Parathyroid adenoma (tissue), 2 donors: ENCODE results near the gene TMEM132D.

Experiments used
- H2AFZ ChIP-seq: fragments of 300-600 bp; sonication (generic); one replicate; pipeline ENCODE4 v1.7.0; 2017; ENCODE audit warnings: antibody characterized with exemption, mild to moderate bottlenecking
- H3K27ac ChIP-seq: fragments of 300-600 bp; sonication (generic); one replicate; pipeline ENCODE4 v1.7.0; 2017
- H3K27me3 ChIP-seq: fragments of 300-600 bp; sonication (generic); one replicate; pipeline ENCODE4 v1.7.0; 2017; ENCODE audit warnings: low read length; ENCODE audit not compliant: control insufficient read depth, insufficient read depth
- H3K36me3 ChIP-seq: fragments of 300-600 bp; sonication (generic); one replicate; pipeline ENCODE4 v1.7.0; 2017; ENCODE audit warnings: low read length; ENCODE audit not compliant: control insufficient read depth, insufficient read depth
- H3K4me1 ChIP-seq: fragments of 300-600 bp; sonication (generic); one replicate; pipeline ENCODE4 v1.7.0; 2017; ENCODE audit warnings: control low read depth
- H3K4me2 ChIP-seq: fragments of 300-600 bp; sonication (generic); one replicate; pipeline ENCODE4 v1.7.0; 2017; ENCODE audit warnings: low read length
- H3K4me3 ChIP-seq: fragments of 300-600 bp; sonication (generic); one replicate; pipeline ENCODE4 v1.7.0; 2017; ENCODE audit warnings: low read depth, low read length
- H3K79me2 ChIP-seq: fragments of 300-600 bp; sonication (generic); one replicate; pipeline ENCODE4 v1.7.0; 2017; ENCODE audit warnings: control low read depth
- H3K9ac ChIP-seq: fragments of 300-600 bp; sonication (generic); one replicate; pipeline ENCODE4 v1.7.0; 2017; ENCODE audit warnings: mild to moderate bottlenecking
- H3K9me3 ChIP-seq: fragments of 300-600 bp; sonication (generic); one replicate; pipeline ENCODE4 v1.7.0; 2017; ENCODE audit warnings: low read length; ENCODE audit not compliant: control insufficient read depth
- TF ChIP-seq, protein P1 (sequence below): fragments of 300-600 bp; sonication (generic); IDR thresholded peaks from one replicate; pipeline ENCODE4 v1.7.0; 2017; ENCODE audit warnings: antibody characterized with exemption, mild to moderate bottlenecking
- donor health status: primary hyperparathyroidism.

TMEM132D gene

DNA sequence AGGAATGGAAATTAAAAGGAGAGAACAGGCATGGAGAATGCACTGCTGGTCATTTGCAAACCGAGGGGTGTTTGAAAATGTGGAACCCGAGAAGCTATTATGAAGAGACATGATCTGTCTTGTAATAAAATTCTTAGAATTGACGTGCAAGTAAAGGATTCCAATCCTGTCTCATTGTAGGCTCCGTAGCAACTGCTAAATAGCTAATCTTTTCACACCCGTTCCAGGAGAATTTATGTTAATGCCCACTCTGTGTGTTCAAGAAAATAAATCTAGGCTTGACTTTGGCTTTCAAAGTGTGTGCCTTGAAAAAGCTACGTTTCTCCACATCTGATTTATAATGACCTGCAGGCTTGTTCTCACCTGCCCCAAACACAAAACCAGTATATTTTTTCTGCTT is 669.6 kb downstream of the TMEM132D start:
- Histone ChIP-seq H3K9ac (no peak overlapping the region), H3K27me3 (no peaks in the 10 kb centered on the region), H3K79me2 (no peaks in the 10 kb centered on the region), H3K4me3 (no peak overlapping the region), H2AFZ (no peak overlapping the region), H3K4me2 (no peak overlapping the region), H3K4me1 (no peaks in the 10 kb centered on the region), H3K27ac (no peak overlapping the region), H3K9me3 (no peaks in the 10 kb centered on the region), H3K36me3 (no peaks in the 10 kb centered on the region)
- TF ChIP-seq, protein P1, sequence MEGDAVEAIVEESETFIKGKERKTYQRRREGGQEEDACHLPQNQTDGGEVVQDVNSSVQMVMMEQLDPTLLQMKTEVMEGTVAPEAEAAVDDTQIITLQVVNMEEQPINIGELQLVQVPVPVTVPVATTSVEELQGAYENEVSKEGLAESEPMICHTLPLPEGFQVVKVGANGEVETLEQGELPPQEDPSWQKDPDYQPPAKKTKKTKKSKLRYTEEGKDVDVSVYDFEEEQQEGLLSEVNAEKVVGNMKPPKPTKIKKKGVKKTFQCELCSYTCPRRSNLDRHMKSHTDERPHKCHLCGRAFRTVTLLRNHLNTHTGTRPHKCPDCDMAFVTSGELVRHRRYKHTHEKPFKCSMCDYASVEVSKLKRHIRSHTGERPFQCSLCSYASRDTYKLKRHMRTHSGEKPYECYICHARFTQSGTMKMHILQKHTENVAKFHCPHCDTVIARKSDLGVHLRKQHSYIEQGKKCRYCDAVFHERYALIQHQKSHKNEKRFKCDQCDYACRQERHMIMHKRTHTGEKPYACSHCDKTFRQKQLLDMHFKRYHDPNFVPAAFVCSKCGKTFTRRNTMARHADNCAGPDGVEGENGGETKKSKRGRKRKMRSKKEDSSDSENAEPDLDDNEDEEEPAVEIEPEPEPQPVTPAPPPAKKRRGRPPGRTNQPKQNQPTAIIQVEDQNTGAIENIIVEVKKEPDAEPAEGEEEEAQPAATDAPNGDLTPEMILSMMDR = no peak

DNA sequence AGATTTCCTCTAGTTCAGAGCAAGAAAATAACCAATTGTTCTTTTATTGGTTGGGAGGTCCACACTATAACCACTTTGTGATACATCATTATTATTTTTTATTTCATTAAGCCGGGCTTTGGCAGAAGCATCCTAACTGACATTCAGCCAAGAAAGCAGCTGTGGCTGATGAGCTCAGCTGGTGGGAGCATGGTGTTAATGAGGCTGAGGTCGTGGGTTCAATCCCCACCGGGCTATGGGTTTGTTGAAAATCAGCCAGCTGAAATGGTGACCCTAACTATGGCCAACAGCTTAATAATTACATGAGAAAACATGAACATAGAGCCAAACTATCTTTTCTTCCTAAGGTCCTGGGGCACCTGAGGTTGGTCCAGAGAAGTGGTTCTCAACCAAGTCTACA is 672.3 kb downstream of the TMEM132D start:
- Histone ChIP-seq H3K9me3 (no peaks in the 10 kb centered on the region), H3K79me2 (no peaks in the 10 kb centered on the region), H3K36me3 (no peaks in the 10 kb centered on the region), H3K4me3 (no peak overlapping the region), H2AFZ (no peak overlapping the region), H3K9ac (no peak overlapping the region), H3K4me2 (no peak overlapping the region), H3K27me3 (no peaks in the 10 kb centered on the region), H3K27ac (no peak overlapping the region), H3K4me1 (no peaks in the 10 kb centered on the region)
- TF ChIP-seq, protein P1 = no peak

DNA sequence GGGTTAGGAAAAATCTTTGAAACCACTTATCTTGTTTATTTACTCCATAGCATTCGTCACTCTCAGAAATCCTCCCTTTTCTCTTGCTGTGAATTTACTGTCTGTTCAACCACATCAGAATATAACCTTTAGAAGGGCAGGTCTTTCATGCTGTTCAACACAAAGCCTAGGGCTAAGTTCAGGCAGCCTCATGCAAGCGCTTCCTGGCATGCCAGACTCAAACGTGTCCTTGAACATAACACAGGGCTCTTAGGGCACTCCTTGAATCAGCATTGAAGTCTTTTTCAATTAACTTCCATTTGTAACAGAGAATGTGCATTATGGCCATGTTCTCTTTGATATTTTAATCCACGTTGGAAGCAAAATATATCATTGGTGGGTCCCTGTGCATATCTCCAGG is 672.8 kb downstream of the TMEM132D start:
- Histone ChIP-seq H3K9me3 (no peaks in the 10 kb centered on the region), H3K79me2 (no peaks in the 10 kb centered on the region), H3K4me3 (no peak overlapping the region), H3K9ac (no peak overlapping the region), H3K36me3 (no peaks in the 10 kb centered on the region), H3K4me2 (no peak overlapping the region), H3K27ac (no peak overlapping the region), H3K4me1 (no peaks in the 10 kb centered on the region), H3K27me3 (no peaks in the 10 kb centered on the region), H2AFZ (no peak overlapping the region)
- TF ChIP-seq, protein P1 = no peak

DNA sequence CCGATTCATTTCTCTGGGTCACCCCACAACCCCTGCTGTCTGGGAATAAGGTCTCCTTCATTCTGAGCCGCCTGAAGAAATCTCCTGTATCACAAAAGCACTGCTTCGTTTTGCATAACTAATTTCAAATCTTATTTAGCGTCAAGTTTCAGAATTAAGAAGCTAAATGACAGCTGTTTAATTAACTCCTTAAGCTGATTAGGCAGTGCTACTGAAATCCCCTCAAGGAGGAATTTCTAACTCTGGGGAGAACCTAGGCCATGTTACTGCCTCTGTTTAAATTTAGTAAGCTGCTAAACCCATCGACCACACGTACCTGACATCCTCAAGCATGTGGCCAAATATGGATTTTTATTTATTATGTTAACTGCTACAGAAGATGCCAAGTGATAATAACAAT is 677.0 kb downstream of the TMEM132D start:
- H3K4me2 ChIP-seq = no peak overlapping the region
- H3K9ac ChIP-seq = no peak overlapping the region
- no peaks in the 10 kb centered on the region for H3K4me1 ChIP-seq
- H3K9me3 ChIP-seq = no peaks in the 10 kb centered on the region
- TF ChIP-seq, protein P1 = no peak
- H3K4me3 ChIP-seq = no peak overlapping the region
- no peak overlapping the region for H2AFZ ChIP-seq
- H3K36me3 ChIP-seq = no peaks in the 10 kb centered on the region
- no peaks in the 10 kb centered on the region for H3K79me2 ChIP-seq
- H3K27ac ChIP-seq = no peak overlapping the region
- H3K27me3 ChIP-seq = no peaks in the 10 kb centered on the region

DNA sequence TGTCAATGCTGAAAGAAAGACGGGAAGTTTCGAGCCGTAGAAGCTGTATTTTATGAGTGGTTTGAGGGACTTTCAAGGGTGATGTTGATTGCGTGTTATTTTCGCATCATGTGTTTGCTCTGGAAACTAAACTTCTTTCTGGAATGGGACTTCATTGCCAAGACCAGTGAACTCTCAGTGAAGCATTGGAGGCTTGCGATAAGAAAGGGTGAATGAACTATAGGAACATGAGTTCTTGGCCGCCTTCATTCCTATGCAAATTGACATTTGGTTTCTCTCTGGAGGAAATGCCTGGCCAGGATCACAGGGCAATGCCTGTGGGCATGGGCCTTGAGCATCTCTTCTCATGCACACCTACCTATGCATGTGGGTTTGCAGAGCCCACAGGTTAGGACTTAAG is 677.8 kb downstream of the TMEM132D start:
- no peak overlapping the region for H3K4me2 ChIP-seq
- H3K27ac ChIP-seq = no peak overlapping the region
- TF ChIP-seq, protein P1 = no peak
- H3K4me3 ChIP-seq = no peak overlapping the region
- H3K4me1 ChIP-seq = no peaks in the 10 kb centered on the region
- H3K79me2 ChIP-seq = no peaks in the 10 kb centered on the region
- H3K36me3 ChIP-seq = no peaks in the 10 kb centered on the region
- no peak overlapping the region for H3K9ac ChIP-seq
- no peaks in the 10 kb centered on the region for H3K27me3 ChIP-seq
- H2AFZ ChIP-seq = no peak overlapping the region
- H3K9me3 ChIP-seq = no peaks in the 10 kb centered on the region
